K562 (cell line): ENCODE results near the gene VRK3. TPM values are rescaled to one million over a fixed set of nuclear protein-coding genes. Genes with fewer than 3 reads are reported as not detected.

ENCODE experiments used
- COPS2 ChIP-seq: fragments of 450-650 bp; conservative IDR thresholded peaks from 2 replicates; pipeline ENCODE4 v1.6.1; 2016; ENCODE audit warnings: mild to moderate bottlenecking, moderate library complexity
- DMBX1 ChIP-seq: fragments of 250-450 bp; sonication (Bioruptor Pico); IDR thresholded peaks from 2 replicates; pipeline ENCODE4 v1.8.0; 2022; ENCODE audit warnings: inconsistent platforms, mild to moderate bottlenecking, moderate library complexity, borderline replicate concordance
- ESRRB ChIP-seq: fragments of 250-450 bp; sonication (Bioruptor Pico); IDR thresholded peaks from 2 replicates; pipeline ENCODE4 v1.5.0; 2020; ENCODE audit warnings: mild to moderate bottlenecking, moderate library complexity, borderline replicate concordance
- HNRNPLL ChIP-seq: fragments of 200-400 bp; formaldehyde crosslinking; IDR thresholded peaks from 2 replicates; pipeline ENCODE4 v1.6.1; 2017; ENCODE audit warnings: low read length, low read depth, mild to moderate bottlenecking; ENCODE audit not compliant: poor library complexity, severe bottlenecking
- IRF1 ChIP-seq: sonication (generic); formaldehyde crosslinking; IDR thresholded peaks from 2 replicates; pipeline ENCODE4 v1.8.0; 2022; ENCODE audit warnings: missing genetic modification reagents, mild to moderate bottlenecking, borderline replicate concordance
- NBN ChIP-seq: fragments of 450-650 bp; IDR thresholded peaks from 2 replicates; pipeline ENCODE4 v1.6.1; 2016; ENCODE audit warnings: low read depth, mild to moderate bottlenecking
- NCOA6 ChIP-seq: fragments of 450-650 bp; IDR thresholded peaks from 2 replicates; pipeline ENCODE4 v1.6.1; 2017; ENCODE audit warnings: mild to moderate bottlenecking
- NFIC ChIP-seq: fragments of 450-650 bp; IDR thresholded peaks from 2 replicates; pipeline ENCODE4 v1.6.1; 2017; ENCODE audit warnings: mild to moderate bottlenecking, inconsistent platforms
- OTX1 ChIP-seq: fragments of 450-650 bp; formaldehyde crosslinking; IDR thresholded peaks from 2 replicates; pipeline ENCODE4 v1.4.0; 2022; ENCODE audit warnings: mild to moderate bottlenecking
- PHF8 ChIP-seq: fragments of 200-600 bp; sonication (generic); IDR thresholded peaks from 2 replicates; pipeline ENCODE4 v1.6.1; 2012; ENCODE audit warnings: mixed run types, mild to moderate bottlenecking, inconsistent platforms, low read length, moderate library complexity, borderline replicate concordance
- SAP30 ChIP-seq: fragments of 200-600 bp; sonication (generic); IDR thresholded peaks from 2 replicates; pipeline ENCODE4 v1.6.1; 2012; ENCODE audit warnings: borderline replicate concordance, low read depth, mild to moderate bottlenecking, moderate library complexity, low read length, control low read depth, inconsistent platforms; ENCODE audit not compliant: insufficient read depth, poor library complexity, severe bottlenecking
- SIRT6 ChIP-seq: IDR thresholded peaks from one replicate; pipeline ENCODE4 v1.6.1; 2012; ENCODE audit warnings: low read depth, mild to moderate bottlenecking, control low read depth, inconsistent platforms, low read length, moderate library complexity
- SIX5 ChIP-seq, 2 experiments: IDR thresholded peaks; 2 replicates each; pipeline ENCODE4 v1.6.1; 2011; ENCODE audit warnings: low read length in 2 of 2, borderline replicate concordance in 1 of 2, low read depth in 1 of 2, mild to moderate bottlenecking in 1 of 2, moderate library complexity in 1 of 2; ENCODE audit not compliant: insufficient read depth in 1 of 2
- SRF ChIP-seq, 2 experiments: fragments of 250-450, 450-650 bp in 1 of 2; sonication (Bioruptor Pico) in 1 of 2; sonication (generic) in 1 of 2; formaldehyde crosslinking; IDR thresholded peaks; 2 replicates each; pipeline versions ENCODE4 v1.5.0 to v1.5.1; 2020 to 2022; ENCODE audit warnings: mild to moderate bottlenecking in 1 of 2, missing genetic modification reagents in 1 of 2
- ZBTB7A ChIP-seq: IDR thresholded peaks from 2 replicates; pipeline ENCODE4 v1.6.1; 2011; ENCODE audit warnings: low read depth, mild to moderate bottlenecking, low read length, moderate library complexity, borderline replicate concordance; ENCODE audit not compliant: control insufficient read depth
- ZNF318 ChIP-seq, 2 experiments: fragments of 450-650 bp; IDR thresholded peaks; 2 replicates each; pipeline ENCODE4 v1.6.1; 2016; ENCODE audit warnings: mild to moderate bottlenecking in 2 of 2, borderline replicate concordance in 1 of 2, low read depth in 1 of 2, moderate library complexity in 1 of 2
- polyA plus RNA-seq, 8 experiments: library from polyadenylated mRNA; depleted of rRNA in 4 of 8; stranded (reverse) in 5 of 8; unstranded in 3 of 8; fragments of >200 nt; fragmentation: Nextera tagmentation in 2 of 8; fragmentation: Illumina TruSeq in 1 of 8; extraction: Ambion mirVana in 2 of 8; extraction: Trizol in 1 of 8; gene quantifications; 2 replicates each; pipeline versions ENCODE4 v1.2.1 to v1.2.3, GENCODE V29; 2011 to 2014; ENCODE audit warnings: inconsistent platforms in 1 of 8, missing spikeins in 1 of 8
- total RNA-seq, 7 experiments: library from RNA; depleted of rRNA in 6 of 7; stranded (reverse); fragments of >200 nt in 6 of 7; fragmentation: Illumina TruSeq in 2 of 7; extraction: Trizol in 2 of 7; gene quantifications; 2 replicates each; pipeline versions ENCODE4 v1.2.1 to v1.2.3, GENCODE V29; 2011 to 2021; ENCODE audit warnings: low replicate concordance in 1 of 7

The VRK3 gene
- total and polyA plus RNA-seq, 9 of the 15 experiments (the other 6 are each of a cell fraction or from before 2014, with no cell fraction given): 25.6 to 94.3 (median 42.9) TPM

- no peak for TF ChIP-seq IRF1 (CRISPR knock-in tag)
- TF ChIP-seq SRF (CRISPR knock-in tag; IDR thresholded peaks at IDR 0.05): peak in 1 of 2 experiments; percentile 51; a peak in 1 of 4 replicates
- peak; percentile 66 for TF ChIP-seq HNRNPLL
- TF ChIP-seq COPS2: no peak
- TF ChIP-seq PHF8: peak; percentile 80
- TF ChIP-seq ESRRB: no peak
- peak; percentile 62 for TF ChIP-seq ZBTB7A
- peak; percentile 40 for TF ChIP-seq SIRT6
- no peak for TF ChIP-seq NBN
- peak; percentile 74; the same call in 1 of the 2 replicates for TF ChIP-seq OTX1 (CRISPR knock-in tag)
- TF ChIP-seq SAP30: peak; percentile 40
- no peak for TF ChIP-seq NCOA6
- TF ChIP-seq SIX5 (IDR thresholded peaks at IDR 0.05; ENCODE audit: borderline replicate concordance in 1 of 2, insufficient read depth in 1 of 2, low read depth in 1 of 2, low read length in 2 of 2): no peak
- TF ChIP-seq ZNF318 (IDR thresholded peaks at IDR 0.05; ENCODE audit: borderline replicate concordance in 1 of 2, low read depth in 1 of 2): no peak
- TF ChIP-seq DMBX1: peak; percentile 17; the same call in 1 of the 2 replicates
- TF ChIP-seq NFIC: peak; percentile 93
Observed at GRCh38 chr19:49929611-49930482, 95.3 kb downstream of the VRK3 start (continued).
